Right kidney (tissue), 9 donors: ENCODE data around the gene SHPK.

Source experiments
- DNase-seq: peaks from one replicate; pipeline ENCODE4 v3.0.0-alpha.2; 2016
- long read RNA-seq, 8 donors: transcript quantifications; one replicate each; lab custom pipeline, GENCODE V29; 2026

SHPK gene, protein sequence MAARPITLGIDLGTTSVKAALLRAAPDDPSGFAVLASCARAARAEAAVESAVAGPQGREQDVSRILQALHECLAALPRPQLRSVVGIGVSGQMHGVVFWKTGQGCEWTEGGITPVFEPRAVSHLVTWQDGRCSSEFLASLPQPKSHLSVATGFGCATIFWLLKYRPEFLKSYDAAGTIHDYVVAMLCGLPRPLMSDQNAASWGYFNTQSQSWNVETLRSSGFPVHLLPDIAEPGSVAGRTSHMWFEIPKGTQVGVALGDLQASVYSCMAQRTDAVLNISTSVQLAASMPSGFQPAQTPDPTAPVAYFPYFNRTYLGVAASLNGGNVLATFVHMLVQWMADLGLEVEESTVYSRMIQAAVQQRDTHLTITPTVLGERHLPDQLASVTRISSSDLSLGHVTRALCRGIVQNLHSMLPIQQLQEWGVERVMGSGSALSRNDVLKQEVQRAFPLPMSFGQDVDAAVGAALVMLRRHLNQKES
- long read RNA-seq, donor 1, partial matches to known transcripts = 0 of 3 reads
- long read RNA-seq, donor 1, other reads (novel, unspliced or antisense) = 0 of 3 reads
- long read RNA-seq, donor 2, partial matches to known transcripts = 0 of 1 reads
- long read RNA-seq, donor 2, other reads (novel, unspliced or antisense) = 0 of 1 reads
- long read RNA-seq, donor 3, partial matches to known transcripts = 0 of 1 reads
- long read RNA-seq, donor 3, other reads (novel, unspliced or antisense) = 0 of 1 reads
- long read RNA-seq, donor 4, transcript SHPK-201 (7 exons, 3,838 nt) = major isoform, 5 of 39 reads
- long read RNA-seq, donor 4, partial matches to known transcripts = 29 of 39 reads
- long read RNA-seq, donor 4, other reads (novel, unspliced or antisense) = 5 of 39 reads
- long read RNA-seq, donor 5, transcript SHPK-201 (7 exons, 3,838 nt) = major isoform, 12 of 17 reads
- long read RNA-seq, donor 5, partial matches to known transcripts = 5 of 17 reads
- long read RNA-seq, donor 5, other reads (novel, unspliced or antisense) = 0 of 17 reads
- long read RNA-seq, donor 6, transcript SHPK-201 (7 exons, 3,838 nt) = major isoform, 7 of 7 reads
- long read RNA-seq, donor 6, partial matches to known transcripts = 0 of 7 reads
- long read RNA-seq, donor 6, other reads (novel, unspliced or antisense) = 0 of 7 reads
- long read RNA-seq, donor 7 = 0 reads
- long read RNA-seq, donor 8, partial matches to known transcripts = 0 of 2 reads
- long read RNA-seq, donor 8, other reads (novel, unspliced or antisense) = 0 of 2 reads

DNA sequence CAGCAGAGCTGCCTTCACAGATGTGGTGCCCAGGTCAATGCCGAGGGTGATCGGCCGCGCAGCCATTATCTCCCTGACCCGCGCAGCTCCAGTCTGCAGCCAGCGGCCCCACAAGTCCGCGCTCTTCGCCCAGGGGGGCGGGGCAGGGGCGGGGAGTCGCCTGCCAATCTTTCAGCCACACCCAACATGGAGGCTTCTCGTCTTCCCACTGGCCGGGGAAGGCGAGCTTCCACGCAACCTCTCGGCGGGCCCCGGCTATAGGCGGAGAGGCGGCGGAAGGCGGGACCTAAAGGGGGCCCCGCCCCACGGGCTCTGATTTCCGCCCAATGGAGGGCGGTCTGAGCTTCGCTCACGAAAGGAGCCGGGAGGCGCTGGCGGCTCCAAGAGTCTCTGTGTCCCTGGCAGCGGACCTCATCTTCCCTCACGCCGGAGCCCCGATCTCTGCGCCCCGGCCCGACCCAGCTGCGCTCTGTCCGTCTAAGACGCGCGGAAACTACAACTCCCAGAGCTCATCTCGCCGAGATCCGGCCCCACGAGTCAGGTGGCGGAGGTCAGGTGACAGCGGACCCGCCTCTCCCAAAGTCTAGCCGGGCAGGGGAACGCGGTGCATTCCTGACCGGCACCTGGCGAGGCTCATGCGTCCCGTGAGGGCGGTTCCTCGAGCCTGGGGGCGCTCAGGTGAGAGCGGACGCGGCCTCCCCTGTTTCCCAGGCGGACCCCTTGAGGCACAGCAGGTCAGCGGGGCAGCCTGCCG, at the start of gene SHPK, which contains the start of gene CTNS:
Gene SHPK (minus strand): TSS at position 97 of the 754 bp plus-strand sequence. CDS start 31 bp downstream, at position 66.
Gene CTNS (plus strand): TSS at position 607 of the 754 bp plus-strand sequence. CDS start 3,447 bp downstream, outside the sequence.
- DNase-seq = peak; percentile 99

DNA sequence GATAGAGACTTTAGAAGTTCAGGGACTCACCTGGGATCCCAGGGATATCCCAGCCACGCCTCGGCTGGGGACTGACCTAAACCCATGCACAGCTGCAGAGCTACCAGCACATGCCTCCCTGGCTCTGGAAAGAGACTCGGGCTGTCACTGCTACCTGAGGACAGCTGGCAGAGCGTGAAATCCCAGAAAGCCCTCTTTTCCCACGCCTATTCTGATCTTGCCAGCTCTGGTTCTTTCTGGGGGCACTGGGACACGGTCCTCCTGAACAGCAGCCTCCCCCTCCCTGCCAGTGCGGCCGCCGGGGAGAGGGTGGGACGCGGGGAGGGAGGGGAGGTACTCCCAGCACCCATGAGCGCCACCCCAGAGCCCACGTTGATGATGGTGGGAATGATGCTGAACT, 49.1 kb upstream of the SHPK start:
- no peak for DNase-seq

DNA sequence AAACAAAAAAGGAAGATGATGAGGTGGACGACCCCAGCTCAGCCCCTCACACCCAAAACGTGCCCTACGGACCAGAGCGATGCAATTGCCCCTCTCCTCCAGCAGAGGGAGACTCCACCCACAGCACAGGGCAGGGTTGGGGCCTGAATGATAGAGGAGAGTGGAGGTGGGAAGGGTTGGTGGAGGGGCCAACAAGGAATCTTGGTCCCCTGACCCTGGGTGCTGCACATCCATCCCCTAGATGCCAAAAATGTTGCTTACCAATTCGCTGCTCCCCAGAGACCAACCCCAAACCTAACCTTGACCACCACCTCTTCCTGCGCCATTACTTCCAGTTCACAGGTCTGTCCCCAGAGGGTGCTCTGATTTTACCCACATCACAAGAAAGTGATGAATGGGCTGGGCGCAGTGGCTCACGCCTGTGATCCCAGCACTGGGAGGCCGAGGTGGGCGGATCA, 47.0 kb upstream of the SHPK start:
- DNase-seq = no peak

DNA sequence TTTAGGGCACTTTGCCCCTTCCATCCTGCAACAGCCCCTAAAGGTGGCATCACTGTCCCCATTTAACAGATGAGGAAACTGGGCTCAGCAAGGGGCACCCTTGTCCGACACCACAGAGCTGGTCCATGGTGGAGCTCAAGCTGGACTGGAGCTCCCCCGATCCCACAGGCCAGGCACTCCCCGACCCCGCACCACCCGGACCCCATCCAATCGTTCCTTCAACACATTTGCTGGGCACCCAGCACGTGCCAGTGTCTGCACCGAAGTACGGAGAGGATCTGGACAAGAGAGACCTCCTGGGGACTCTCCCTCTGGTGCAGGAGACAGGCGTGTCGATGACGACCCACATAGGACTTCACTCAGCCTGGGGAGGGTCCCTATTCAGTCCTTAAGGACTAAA, 46.0 kb upstream of the SHPK start:
- no peak for DNase-seq

DNA sequence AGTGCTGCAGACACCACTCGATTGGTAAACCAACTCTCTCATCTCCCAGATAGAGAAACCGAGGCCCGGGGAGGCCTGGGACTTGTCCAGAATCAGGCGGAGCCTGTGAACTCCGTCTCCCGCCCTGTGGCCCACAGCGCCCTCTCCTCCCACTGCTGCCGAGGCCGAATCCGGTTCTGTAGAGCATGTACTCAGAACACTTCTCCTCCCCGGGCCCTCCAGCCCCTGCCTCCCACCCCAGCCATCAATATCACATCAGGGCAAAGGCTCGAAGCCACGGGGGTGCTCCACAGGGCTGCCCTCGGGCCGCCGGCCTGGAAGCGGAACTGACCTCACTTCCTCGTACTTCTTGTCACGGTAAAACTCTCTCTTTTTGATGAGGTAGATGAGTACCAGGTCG, 45.5 kb upstream of the SHPK start:
- DNase-seq = no peak

DNA sequence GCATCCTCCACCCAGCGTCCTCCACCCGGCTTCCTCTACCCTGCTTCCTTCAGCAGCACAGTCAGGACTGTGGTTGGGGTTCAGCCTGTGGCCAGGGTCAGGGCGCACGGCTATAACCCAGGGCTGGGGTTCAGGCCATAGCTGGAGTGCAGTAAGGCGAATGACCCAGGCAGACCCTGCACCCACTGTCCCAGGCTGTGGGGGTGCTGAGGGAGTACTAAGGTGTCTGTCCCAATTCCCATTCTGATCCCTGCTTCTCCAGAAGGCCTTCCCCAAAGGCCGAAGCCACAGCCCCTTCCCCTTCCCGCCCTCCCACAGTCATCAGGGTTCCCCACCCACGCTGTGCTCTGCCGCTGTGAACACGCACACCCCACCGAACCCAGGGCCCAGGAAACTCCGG, 45.0 kb upstream of the SHPK start:
- DNase-seq = no peak

DNA sequence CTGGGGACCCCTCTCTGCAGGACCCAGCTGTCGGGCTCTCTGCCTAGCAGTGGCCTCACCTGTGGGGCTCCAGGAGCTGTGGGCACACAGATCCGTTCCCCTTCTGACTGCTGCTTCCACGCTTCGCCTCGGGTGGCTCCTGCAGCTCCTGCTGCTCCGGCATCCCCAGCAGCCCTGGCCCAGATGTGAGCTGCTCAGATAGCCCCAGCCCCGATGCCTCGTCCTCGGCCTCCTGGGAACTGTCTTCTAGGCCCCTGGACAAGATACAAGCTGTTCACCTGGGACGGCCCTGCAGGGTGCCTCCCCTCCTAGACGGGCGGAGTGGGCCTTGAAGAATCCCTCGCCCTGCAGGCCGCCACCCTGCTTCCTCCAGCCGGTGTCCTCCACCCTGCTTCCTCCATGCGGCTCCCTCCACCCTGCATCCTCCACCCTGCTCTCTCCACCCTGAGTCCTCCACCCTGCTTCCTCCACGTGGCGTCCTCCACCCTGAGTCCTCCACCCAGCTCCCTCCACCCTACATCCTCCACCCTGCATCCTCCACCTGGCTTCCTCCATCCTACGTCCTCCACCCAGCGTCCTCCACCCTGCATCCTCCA, 43.6 kb upstream of the SHPK start:
- DNase-seq = no peak

DNA sequence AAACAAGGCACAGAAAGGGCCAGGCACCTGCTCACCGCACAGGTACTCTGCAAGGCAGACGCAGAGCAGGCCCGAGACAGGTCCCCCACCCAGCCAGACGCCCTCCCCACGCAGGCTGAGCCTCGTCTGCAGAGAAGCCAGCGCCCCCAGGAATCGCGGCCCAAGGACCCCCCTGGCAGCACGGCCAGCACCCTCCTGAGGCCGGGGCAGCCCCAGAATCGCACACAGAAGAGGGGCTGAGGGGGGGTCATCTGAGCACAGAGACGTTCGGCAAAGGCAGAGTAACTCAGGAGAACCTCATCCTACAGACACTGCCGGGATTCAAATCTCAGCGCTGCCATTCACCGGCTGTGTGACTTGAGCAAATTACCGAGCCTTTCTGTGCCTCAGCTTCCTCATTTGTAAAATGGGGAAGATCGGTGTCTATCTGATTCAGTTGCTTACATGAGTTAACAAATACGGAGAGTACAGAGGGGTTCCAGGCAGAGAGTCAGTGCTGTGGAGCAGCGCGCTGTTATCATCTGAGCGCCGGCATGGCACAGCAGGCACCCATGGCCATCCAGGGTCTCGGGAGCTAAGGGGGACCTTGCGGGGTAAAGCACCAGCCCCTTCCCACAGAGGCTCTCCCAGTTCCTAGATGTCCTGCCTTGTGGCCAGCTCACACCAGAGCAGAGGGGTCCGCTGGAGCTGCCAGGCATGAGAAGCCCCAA, 42.9 kb upstream of the SHPK start:
- no peak for DNase-seq

DNA sequence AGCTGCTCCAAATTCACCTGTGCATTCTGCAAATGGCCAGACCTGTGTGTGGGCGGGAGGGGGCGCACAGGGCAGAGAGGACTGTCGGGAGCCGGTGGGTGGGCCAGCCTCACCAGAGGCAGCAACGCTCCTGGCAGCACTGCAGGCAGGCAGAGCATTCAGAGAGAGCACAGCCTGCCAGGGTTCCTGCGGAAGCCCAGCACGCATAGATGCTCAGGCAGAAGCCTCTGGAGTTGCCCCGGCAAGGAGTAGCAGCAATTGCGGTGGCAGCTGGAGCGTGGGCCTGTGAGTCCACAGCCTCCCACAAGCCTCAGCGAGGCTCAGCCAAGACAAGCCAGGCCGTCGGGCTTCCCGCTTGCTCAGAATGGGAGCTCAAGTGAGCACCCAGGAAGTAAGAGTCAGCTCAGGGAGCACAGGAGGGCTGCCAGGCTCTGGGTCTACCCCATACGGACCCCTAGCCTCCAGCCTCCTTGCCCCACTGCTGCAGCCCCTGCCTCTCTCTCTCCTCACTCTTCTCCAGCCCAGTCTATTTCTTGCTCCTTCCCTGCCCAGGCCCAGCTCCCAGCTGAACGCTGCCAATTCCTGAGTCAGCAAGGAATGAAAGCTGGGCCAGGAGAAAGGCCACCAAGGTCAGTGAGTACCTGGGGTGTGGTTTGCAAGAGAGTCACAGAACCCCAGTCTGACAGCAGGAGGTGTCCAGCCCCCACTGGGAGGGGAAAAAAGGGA, 42.2 kb upstream of the SHPK start:
- no peak for DNase-seq

DNA sequence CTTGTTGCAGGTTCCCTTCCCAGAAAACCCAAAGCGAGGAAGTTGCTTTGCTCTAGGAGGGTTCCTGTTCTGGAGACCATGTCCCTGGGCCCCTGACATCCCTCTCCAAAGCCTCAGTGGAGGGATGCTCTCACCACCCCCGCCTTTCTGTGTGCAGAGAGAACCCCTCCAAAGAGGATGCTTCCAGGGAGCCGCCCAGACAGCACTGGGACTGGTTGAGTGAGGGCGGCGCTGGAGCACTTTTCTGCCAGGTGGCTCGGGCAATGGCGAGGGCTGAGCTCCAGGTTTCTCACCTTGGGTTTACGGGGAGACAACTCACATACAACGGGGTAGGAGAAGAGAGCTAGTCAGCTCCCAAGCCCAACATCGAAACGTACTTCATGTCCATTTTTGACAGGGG, 39.8 kb upstream of the SHPK start:
- no peak for DNase-seq

DNA sequence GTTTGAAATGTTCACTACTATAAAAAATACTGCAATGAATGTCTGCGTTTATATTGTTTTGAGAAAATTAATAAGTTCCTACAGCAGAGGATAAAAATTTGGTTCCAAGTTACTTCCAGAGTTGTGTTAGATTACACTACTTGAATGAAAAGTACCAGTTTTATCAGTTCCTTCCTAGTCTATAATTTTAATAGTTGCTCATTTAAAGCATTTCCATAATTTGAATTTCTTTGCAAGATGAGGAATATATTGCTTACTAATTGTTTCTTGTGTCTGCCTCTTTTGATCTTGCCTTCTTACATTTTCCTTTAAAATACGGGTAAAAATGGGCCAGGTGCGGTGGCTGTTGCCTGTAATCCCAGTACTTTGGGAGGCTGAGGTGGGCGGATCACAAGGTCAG, 36.5 kb upstream of the SHPK start:
- DNase-seq = no peak

DNA sequence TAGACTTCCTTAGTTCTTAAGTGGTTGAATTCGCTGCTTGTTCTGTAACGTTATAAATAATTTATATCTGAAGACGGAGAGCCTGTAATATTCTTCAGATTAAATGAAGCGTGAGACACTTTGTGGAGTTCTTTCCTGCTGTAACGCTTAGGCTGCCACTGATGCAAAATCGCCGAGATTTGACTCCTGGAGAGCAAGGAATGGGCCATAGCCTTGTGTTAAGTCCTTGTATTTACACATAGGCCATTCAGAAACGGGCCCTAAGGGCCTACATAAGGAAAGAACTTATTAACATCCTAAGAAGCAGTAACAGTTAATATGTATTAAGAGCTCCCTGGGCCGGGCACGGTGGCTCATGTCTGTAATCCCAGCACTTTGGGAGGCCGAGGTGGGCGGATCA, 33.5 kb upstream of the SHPK start:
- DNase-seq = no peak

DNA sequence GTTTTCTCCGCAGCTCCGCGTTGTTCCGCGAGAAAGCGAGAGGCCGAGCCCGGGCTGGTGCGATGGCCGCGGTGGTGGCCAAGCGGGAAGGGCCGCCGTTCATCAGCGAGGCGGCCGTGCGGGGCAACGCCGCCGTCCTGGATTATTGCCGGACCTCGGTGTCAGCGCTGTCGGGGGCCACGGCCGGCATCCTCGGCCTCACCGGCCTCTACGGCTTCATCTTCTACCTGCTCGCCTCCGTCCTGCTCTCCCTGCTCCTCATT, 33.0 kb upstream of the SHPK start:
- DNase-seq = no peak

DNA sequence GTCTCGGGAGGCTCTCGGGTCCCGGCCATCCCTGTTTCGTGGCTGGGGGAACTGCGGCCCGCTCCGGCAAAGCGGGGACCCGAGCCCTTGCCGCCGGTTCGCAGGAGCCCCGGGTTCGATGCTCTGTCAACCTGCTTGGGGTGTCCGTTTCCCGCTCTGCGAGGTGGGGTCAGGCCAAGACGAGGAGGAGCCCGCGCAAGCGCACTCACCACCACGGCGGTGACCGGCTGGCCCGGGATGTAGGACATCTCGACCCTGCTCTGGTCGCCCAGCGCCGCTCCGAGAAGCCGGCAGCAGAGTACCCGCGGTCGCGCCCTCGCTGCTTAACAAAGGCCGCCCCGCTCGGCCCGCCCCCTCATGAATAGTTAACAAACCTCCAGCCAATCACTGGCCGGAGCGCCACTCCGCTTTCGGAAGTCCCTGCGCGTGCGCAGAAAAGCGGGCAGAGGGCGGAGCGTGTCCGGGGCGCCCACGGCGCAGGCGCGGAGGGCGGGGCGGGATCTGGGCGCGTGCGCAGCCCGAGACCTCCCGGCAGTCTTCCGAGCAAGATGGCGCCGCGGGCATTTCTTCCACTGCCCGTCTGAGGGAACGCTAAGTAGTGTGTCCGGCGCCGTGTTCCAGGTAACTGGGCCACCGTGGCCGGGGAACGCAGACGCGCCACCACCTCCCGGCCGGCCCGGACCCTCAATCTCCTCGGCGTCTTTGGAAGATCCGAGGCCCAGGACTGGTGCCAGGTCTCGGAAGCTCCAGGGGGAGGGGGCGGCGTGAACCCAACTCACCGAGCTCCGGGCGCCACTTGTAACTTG, 32.4 kb upstream of the SHPK start, which contains the start of the genes EMC6 and TAX1BP3:
Gene EMC6 (plus strand): TSS at position 534 of the 806 bp plus-strand sequence. CDS start 335 bp downstream, outside the sequence.
Gene TAX1BP3 (minus strand): TSS at position 300 of the 806 bp plus-strand sequence. CDS start 52 bp downstream, at position 248.
- peak; percentile 98 for DNase-seq

DNA sequence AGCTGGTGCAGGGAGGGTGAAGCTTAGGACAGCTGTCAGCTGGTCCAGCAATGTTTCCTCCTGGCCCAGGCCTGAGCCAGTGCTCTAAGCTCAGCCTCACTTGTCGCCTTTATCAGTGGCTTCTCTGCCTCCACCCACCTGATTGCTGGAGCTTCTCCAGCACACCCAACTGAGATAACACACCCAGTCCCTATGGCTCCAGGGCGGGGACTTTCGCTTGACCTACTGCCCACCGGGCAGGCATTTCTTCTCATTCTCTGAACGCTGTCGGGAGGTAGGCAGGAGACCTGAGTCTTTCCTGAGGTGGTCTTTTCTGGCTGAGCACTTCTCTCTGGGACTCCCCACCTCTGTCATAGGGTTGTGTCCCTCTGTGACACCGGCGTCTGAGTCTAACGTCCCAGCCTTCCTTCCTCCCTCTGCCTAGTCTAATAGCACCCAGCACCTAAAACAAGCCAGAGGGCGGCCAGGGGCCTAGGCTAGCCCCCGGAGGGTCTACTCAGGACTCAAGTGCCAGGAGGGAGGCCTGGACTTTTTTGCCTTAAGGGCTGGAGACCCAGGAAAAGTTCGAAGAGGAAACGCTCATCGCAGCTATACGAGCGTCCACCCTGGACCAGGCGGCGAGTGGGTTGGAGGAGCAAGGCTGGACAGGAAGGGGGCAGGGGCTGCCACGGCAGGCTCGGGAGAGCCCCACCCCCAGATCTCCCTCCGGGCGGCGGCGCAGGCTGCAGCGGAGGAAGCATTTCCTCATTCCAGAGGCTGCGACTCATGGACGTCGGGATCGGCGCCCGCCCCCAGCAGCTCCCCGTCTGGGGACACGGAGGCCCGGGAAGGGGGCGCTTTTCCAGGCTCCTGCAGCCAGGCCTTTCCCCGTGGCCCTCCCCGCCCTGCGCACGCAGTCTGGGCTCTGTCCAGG, 31.6 kb upstream of the SHPK start:
- no peak for DNase-seq

DNA sequence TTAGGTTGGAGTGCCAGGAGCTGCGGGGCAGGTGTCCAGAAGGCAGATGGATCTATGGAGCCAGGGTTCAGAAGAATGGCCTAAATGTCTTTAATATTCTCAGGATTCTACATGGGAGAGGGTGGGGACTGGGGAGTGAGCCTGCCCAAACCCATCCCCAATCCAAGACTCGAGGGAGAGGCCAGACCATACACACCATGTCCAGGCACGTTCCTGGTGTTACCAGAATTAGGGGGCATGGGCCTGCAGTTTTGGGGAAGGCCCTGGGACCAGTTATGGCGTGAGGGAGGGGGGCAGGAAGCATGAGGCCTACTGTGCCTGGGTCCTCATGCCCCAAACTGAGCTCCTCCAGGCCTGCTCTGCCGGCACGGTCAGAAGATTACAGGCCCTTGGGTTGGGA, 30.5 kb upstream of the SHPK start:
- no peak for DNase-seq

DNA sequence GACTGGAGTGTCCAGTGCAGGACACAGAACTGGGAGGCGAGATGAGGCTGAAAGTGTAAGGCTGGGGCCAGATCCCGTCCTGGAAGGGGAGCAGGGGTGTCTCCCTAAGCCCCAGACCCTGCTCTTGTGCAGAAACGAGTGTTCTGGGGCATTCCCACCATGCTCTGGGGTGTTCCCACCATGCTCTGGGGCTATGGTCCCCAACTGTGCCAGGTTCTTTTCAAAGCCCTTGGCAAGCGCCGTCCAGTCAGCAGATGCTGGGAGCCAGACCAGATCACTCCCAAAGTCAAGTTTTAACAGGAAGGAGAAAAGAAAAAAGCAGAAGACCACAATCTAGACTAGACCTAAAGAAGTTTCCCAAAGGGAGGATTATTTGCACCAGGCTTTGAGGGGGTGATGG, 29.8 kb upstream of the SHPK start:
- DNase-seq = no peak
